GM21423 (cell line): ENCODE data around the gene ANTKMT.

ENCODE experiments used
- ATAC-seq: cut with Tn5 transposase; IDR thresholded peaks from one replicate; pipeline ENCODE4 v1.9.1; 2021; ENCODE audit warnings: mild to moderate bottlenecking, moderate library complexity; ENCODE audit not compliant: unreplicated experiment

ANTKMT gene

GRCh38 chr16:695355-696089, 25.4 kb upstream of the ANTKMT start:
- ATAC-seq, result no peak

GRCh38 chr16:698911-699671, 21.9 kb upstream of the ANTKMT start:
- no peak for ATAC-seq

- ATAC-seq, result no peak
These were observed 20.0 kb upstream of the ANTKMT start for GRCh38 chr16:700684-701584.

DNA sequence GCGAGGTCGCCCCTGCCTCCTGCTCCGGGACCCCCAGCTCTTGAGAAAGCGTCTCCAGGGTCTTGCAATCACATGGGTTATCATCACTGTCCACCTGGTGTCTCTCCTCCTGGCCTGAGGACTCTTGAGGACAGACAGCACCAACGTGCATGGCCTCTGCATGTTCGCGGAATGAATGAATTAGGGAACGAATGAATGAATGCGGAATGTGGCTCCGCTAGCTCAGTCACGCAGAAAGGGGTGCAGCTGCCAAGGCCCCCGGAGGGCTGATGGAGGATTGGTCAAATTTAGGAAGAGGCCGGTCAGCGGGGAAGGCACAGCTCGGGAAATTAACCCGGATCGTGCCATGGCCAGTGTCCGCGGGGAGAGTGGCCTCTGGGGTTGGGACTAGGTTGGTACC, 18.6 kb upstream of the ANTKMT start:
- ATAC-seq, result no peak

DNA sequence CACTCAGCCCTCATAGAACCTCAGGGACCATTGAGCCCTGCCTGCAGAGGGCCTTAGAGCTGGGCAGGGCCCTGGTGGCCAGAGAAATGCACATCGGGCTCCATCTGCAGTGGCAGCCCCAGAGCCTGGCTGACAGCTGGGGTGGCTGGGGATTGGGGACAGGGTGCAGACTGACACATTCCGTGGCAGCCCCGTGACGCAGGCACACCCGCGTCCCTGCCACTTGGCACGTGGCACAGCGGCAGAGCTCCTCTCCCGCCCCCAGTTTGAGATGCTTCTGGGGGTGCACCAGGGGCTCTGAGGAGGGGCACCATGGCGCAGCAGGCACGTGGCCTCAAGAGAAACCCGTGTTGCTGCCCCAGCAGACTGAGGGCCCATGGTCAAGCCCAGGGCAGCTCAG, 17.5 kb upstream of the ANTKMT start:
- ATAC-seq, result no peak

DNA sequence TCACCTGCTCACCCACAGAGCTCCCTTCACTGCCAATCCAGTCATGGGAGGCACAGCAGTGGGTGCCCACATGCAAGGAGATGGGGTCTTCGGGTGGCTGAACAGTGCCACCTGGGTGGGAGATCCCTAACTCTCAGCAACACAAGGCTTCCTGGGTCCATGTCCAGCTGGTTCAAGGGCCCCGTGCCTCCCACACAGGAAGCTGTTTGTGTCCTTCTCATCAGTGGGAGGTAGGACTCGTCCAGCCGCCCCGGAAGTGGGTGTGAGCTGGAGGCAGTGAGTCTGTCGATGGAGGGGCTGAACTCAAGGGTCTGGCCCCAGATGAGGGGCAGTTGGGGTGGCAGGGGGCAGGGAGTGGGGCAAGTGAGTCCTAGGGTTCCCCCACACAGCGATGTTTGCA, 16.9 kb upstream of the ANTKMT start:
- no peak for ATAC-seq

DNA sequence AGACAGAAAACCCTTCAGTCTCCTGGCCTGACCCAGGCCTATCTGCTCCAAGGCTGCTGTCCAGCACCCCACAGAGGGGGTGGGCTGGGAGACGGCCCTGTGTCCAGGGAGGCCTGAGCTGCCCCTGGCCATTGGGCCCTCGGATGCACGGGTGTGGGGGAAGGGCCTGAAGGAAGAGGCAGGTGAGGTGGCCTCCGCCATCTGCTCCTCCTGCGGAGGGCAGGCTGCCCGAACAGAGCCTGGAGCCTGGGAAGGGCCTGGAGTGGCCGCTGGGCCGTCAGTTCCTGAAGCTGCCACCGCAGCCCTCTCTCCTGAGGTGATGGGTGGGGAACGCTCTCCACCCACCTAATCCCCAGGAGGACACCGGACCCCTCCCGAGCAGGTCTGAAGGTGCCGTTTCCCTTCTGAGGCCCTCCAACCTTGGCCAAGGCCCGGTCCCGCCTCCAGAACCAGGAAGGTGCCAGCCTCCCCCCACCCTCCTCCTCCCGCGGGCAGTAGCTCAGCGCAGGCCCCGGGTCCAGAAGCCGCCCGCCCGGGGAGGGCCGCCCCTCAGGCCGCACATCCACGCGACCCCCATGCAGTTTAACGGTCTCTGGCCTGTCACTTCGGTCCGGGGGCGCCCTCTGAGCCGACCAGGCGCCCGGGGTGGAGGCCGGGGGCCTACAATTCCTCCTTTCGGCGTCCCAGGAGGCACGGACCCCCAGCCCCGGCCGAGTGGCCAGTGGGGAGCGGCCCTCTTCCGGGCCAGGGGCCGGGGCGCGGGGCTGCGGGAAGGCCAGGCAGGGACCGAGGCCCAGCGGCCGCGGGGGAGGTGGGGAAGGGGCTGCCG, 16.2 kb upstream of the ANTKMT start:
- ATAC-seq, result no peak

GRCh38 chr16:705431-706188, 15.3 kb upstream of the ANTKMT start, which contains the start of gene FBXL16:
Gene FBXL16 (minus strand): TSS chr16:705801. CDS start chr16:697405, 8,396 bp downstream.
- no peak for ATAC-seq

GRCh38 chr16:706189-707061, 14.5 kb upstream of the ANTKMT start:
- ATAC-seq, result no peak

DNA sequence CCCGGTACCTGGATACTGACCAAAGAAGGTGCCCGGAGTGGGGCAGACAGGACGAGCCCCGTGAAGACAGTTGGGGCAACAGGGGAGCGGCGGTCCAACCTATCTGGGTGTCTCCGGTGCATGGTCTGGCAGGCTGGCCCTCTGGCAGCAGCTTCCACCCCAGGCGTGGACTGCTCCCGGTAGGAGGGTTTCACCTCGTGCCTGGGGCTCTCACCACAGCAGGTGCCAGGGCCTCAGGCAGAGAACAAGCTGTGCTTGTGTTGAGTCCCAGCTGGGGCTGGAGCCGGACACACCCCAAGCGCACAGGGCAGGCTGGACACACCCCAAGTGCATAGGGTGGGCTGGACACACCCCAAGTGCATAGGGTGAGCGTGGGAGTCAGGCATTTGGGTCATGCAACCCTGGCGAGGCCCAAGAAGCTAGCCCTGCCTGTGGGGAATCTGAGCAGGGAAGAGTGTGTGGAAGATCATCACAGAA, 13.8 kb upstream of the ANTKMT start:
- no peak for ATAC-seq

DNA sequence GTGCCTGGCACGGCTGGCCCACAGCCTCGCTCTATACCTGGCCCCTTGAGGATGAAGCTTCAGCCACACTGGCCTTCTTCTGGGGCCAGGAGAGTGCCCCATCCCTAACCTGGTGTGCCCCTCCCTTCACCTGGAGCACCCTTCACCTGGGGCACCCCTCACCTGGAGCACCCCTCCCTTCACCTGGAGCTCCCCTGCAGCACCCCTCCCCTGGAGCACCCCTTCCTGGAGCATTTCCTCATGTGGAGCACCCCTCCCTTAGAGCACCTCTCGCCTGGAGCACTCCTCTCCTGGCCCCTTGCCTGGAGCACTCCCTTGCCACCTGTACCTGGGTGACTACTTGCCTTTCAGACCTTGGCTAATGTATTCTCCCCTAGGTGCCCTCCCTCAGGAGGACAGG, 12.9 kb upstream of the ANTKMT start:
- ATAC-seq, result no peak

- no peak for ATAC-seq
These were observed 12.0 kb upstream of the ANTKMT start for GRCh38 chr16:708959-709358.

DNA sequence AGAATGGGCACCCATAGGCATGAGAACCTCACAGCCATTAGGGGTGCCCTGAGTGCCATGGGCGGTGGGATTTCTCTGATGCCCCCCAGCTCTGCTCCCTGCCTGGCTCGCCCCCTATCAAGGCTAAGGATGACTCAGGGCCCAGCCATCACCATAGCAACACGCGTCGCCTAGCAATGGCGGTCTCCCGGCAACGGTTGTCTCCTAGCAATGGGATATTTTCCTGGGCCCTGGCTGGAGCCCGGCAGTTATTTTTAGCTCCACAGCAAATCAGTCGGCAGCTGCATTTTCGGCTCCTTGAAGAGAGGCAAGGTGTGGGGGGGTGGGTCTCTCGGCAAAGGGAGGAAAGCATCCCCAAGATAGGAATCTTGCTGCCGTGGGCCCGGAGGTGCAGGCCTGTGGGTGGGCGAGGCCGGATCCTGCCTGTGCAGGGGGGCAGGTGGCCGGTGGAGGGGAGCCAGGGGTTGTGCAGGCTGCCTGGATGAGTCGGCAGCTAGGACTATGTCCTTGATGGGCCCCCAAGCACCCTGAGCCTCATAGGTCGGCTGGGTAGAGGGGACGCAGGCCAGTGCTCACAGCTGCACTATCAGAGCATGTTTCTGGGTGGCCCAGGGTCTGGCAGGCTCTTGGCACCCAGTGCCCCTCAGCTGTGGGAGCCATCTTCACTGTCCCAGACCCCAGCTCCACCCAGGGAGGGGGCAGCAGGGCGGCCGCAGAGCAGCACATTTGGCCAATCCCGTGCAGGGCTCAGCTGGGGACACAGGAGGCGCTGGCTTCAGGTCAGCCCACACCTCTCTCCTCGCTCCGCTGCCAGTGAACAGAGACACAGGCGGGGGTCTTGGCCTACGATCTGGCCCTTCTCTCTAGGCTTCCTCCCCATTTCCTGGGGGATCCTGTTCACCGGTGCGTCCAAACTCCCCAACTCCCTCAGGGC, 11.1 kb upstream of the ANTKMT start:
- ATAC-seq, result no peak

DNA sequence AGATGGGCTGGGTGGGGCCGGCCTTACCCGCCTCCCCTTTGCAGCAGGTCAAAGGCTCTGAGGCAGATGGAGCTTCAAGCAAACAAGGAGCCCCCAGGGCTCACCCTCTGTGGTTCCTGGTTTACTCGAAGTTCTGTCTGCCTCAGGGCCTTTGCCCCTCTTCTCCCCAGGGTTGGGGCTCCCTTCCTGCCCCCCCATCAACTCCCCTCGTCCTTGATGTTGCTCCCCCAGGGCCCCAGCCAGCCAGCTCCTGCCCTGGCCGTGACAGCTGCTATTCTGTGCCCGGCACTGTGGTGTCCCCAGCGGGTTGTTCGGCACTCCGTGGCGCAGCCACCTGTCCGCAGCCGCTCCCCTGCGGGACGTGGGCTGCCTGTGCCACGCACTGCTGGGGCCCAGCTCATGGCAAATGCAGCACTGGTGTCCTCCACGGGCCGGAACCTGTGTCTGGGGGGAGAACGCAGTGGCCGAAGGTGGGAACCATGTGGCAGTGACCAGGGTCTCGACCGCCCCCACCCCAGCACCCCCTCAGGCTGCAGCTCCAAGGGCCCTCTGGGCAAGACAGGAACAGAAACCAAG, 10.4 kb upstream of the ANTKMT start:
- ATAC-seq, result no peak

- ATAC-seq, result no peak
These were observed 9.9 kb upstream of the ANTKMT start for GRCh38 chr16:711084-711483.

DNA sequence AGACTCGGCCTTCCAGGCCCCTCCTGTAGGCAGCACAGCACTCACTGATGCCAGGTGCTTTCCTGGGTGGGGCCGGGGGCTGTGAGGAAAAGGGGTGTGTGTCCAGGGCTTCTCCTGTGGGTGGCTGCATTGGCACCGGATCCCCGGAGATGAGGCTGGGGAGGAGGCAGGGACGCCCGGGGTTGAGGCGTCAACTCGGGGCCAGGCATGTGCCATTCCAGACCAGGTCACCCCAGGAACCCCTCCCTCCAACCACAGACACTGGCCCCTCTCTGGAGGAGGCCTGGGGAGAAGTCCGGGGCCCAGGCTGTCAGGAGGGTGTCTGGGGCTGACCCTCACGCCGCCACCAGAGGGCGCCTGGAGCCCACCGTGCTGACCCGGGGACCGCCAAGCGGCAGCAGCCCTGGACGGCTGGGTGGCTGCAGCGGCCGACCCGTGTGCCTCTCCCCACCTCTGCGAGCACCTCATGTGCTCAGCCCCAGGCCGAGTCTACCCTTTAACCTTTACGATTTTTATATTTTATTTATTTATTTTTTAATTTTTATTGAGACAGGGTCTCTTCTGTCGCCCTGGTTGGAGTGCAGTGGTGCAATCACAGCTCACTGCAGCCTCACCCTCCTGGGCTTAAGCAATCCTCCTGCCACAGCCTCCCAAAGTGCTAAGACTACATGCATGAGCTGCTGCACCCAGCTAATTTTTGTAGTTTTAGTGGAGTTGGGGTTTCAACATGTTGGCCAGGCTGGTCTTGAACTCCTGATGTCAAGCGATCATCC, 9.2 kb upstream of the ANTKMT start:
- ATAC-seq, result no peak
